K562 (cell line): Measurements from ENCODE around the gene PRODH. TPM values are rescaled to one million over a fixed set of nuclear protein-coding genes. Genes with fewer than 3 reads are reported as not detected.

Experiments
- ARID4B ChIP-seq: sonication (generic); formaldehyde crosslinking; IDR thresholded peaks from 2 replicates; pipeline ENCODE4 v1.8.0; 2022; ENCODE audit warnings: mild to moderate bottlenecking, missing genetic modification reagents
- BCL6 ChIP-seq: fragments of 250-450 bp; sonication (Bioruptor Pico); IDR thresholded peaks from 2 replicates; pipeline ENCODE4 v1.4.0; 2020
- FOXA1 ChIP-seq: fragments of 450-650 bp; IDR thresholded peaks from 2 replicates; pipeline ENCODE4 v1.6.1; 2016; ENCODE audit warnings: mild to moderate bottlenecking, borderline replicate concordance
- FOXJ2 ChIP-seq: fragments of 200-800 bp; sonication (Bioruptor generic); IDR thresholded peaks from 2 replicates; pipeline ENCODE4 v1.6.1; 2016; ENCODE audit warnings: missing genetic modification characterization, missing compliant biosample characterization
- HOMEZ ChIP-seq: fragments of 250-450 bp; sonication (Bioruptor Pico); IDR thresholded peaks from 2 replicates; pipeline ENCODE4 v1.4.0; 2020; ENCODE audit warnings: mild to moderate bottlenecking, moderate library complexity
- HOXB6 ChIP-seq: fragments of 250-450 bp; sonication (Bioruptor Pico); IDR thresholded peaks from 2 replicates; pipeline ENCODE4 v1.5.1; 2022; ENCODE audit warnings: mild to moderate bottlenecking, borderline replicate concordance
- SMARCA5 ChIP-seq: fragments of 450-650 bp; IDR thresholded peaks from 2 replicates; pipeline ENCODE4 v1.6.1; 2016
- SNAPC5 ChIP-seq: fragments of 250-450 bp; sonication (Bioruptor Pico); IDR thresholded peaks from 2 replicates; pipeline ENCODE4 v1.8.0; 2021; ENCODE audit warnings: moderate library complexity, mild to moderate bottlenecking, inconsistent platforms
- UBTF ChIP-seq, 2 experiments: IDR thresholded peaks; 2 replicates each; pipeline ENCODE4 v1.6.1; 2012; ENCODE audit warnings: improper control_type of control experiment in 2 of 2, low read depth in 2 of 2, low read length in 2 of 2, borderline replicate concordance in 1 of 2
- ZBTB26 ChIP-seq: fragments of 450-650 bp; formaldehyde crosslinking; IDR thresholded peaks from 2 replicates; pipeline ENCODE4 v1.4.0; 2022; ENCODE audit warnings: missing genetic modification characterization
- ZNF609 ChIP-seq: sonication (generic); formaldehyde crosslinking; IDR thresholded peaks from 2 replicates; pipeline ENCODE4 v1.8.1; 2023; ENCODE audit warnings: missing genetic modification reagents, mild to moderate bottlenecking, borderline replicate concordance
- polyA plus RNA-seq, 8 experiments: library from polyadenylated mRNA; depleted of rRNA in 4 of 8; stranded (reverse) in 5 of 8; unstranded in 3 of 8; fragments of >200 nt; fragmentation: Nextera tagmentation in 2 of 8; fragmentation: Illumina TruSeq in 1 of 8; extraction: Ambion mirVana in 2 of 8; extraction: Trizol in 1 of 8; gene quantifications; 2 replicates each; pipeline versions ENCODE4 v1.2.1 to v1.2.3, GENCODE V29; 2011 to 2014; ENCODE audit warnings: inconsistent platforms in 1 of 8, missing spikeins in 1 of 8
- total RNA-seq, 7 experiments: library from RNA; depleted of rRNA in 6 of 7; stranded (reverse); fragments of >200 nt in 6 of 7; fragmentation: Illumina TruSeq in 2 of 7; extraction: Trizol in 2 of 7; gene quantifications; 2 replicates each; pipeline versions ENCODE4 v1.2.1 to v1.2.3, GENCODE V29; 2011 to 2021; ENCODE audit warnings: low replicate concordance in 1 of 7

The PRODH gene
- total and polyA plus RNA-seq, 9 of the 15 experiments (the other 6 are each of a cell fraction or from before 2014, with no cell fraction given): 0.07 to 0.11 TPM; not detected in 7

GRCh38 chr22:18968011-18968749 is 32.1 kb upstream of the PRODH start (continued):
- TF ChIP-seq FOXJ2 (tag) (no peak), SMARCA5 (no peak), HOMEZ (peak; percentile 63; the same call in 1 of the 2 replicates), UBTF (IDR thresholded peaks at IDR 0.05; ENCODE audit: borderline replicate concordance in 1 of 2, low read depth in 2 of 2, low read length in 2 of 2) (0 out of 4 replicates have a peak, but pooled peaks of 1 of the 2 experiments have one; percentile 35), ZNF609 (CRISPR knock-in tag) (no peak), HOXB6 (CRISPR knock-in tag) (no peak), FOXA1 (no peak), ARID4B (CRISPR knock-in tag) (peak; percentile 95), BCL6 (CRISPR knock-in tag) (no peak), ZBTB26 (no peak), SNAPC5 (CRISPR knock-in tag) (no peak)
